Central memory CD4-positive, alpha-beta T cell (primary cell): Measurements from ENCODE around the gene NPL.

Source experiments
- DNase-seq: peaks from one replicate; pipeline ENCODE4 v3.0.0; 2022

NPL gene

GRCh38 chr1:182823220-182823619, 33.6 kb downstream of the NPL start:
- no peak for DNase-seq

GRCh38 chr1:182826892-182827291, 37.3 kb downstream of the NPL start:
- DNase-seq: no peak

GRCh38 chr1:182829285-182829932, 39.8 kb downstream of the NPL start:
- no peak for DNase-seq

- DNase-seq: no peak
Measured at GRCh38 chr1:182833271-182833670, 43.7 kb downstream of the NPL start.

- DNase-seq: no peak
Measured at GRCh38 chr1:182834326-182834725, 44.8 kb downstream of the NPL start.

- no peak for DNase-seq
Measured at GRCh38 chr1:182835806-182836205, 46.2 kb downstream of the NPL start.

- peak; percentile 94 for DNase-seq
Measured at GRCh38 chr1:182839209-182840066, 49.9 kb downstream of the NPL start, which contains the start of gene DHX9. DHX9 (plus strand) TSS chr1:182839347; CDS start chr1:182842567, 3,220 bp downstream.

GRCh38 chr1:182841368-182841988, 51.9 kb downstream of the NPL start:
- no peak for DNase-seq

- DNase-seq: no peak
Measured at GRCh38 chr1:182842265-182842664, 52.7 kb downstream of the NPL start.

GRCh38 chr1:182845379-182845778, 55.8 kb downstream of the NPL start:
- DNase-seq: no peak

GRCh38 chr1:182845894-182846293, 56.3 kb downstream of the NPL start:
- no peak for DNase-seq

GRCh38 chr1:182847105-182847504, 57.5 kb downstream of the NPL start:
- no peak for DNase-seq

- DNase-seq: no peak
Measured at GRCh38 chr1:182848736-182849135, 59.2 kb downstream of the NPL start.

- no peak for DNase-seq
Measured at GRCh38 chr1:182850319-182850718, 60.7 kb downstream of the NPL start.

GRCh38 chr1:182851825-182852224, 62.3 kb downstream of the NPL start:
- DNase-seq: no peak

- DNase-seq: no peak
Measured at GRCh38 chr1:182855911-182856310, 66.3 kb downstream of the NPL start.

- no peak for DNase-seq
Measured at GRCh38 chr1:182857212-182857611, 67.6 kb downstream of the NPL start.

GRCh38 chr1:182860658-182861057, 71.1 kb downstream of the NPL start:
- no peak for DNase-seq

GRCh38 chr1:182861994-182862393, 72.4 kb downstream of the NPL start:
- DNase-seq: no peak

GRCh38 chr1:182862827-182863226, 73.3 kb downstream of the NPL start:
- DNase-seq: no peak

- DNase-seq: no peak
Measured at GRCh38 chr1:182863940-182864339, 74.4 kb downstream of the NPL start.

- DNase-seq: no peak
Measured at GRCh38 chr1:182867861-182868260, 78.3 kb downstream of the NPL start.

GRCh38 chr1:182869241-182869666, 79.7 kb downstream of the NPL start:
- no peak for DNase-seq

GRCh38 chr1:182872881-182873280, 83.3 kb downstream of the NPL start:
- DNase-seq: no peak
